Nephron (organoid): ENCODE results near the gene ALDH1A1.

Experiments used
- H3K27ac Mint-ChIP-seq, 3 experiments: 2 replicates each; pipeline ENCODE4 v1.8.0; 2020; ENCODE audit warnings: mixed read lengths in 3 of 3, mild to moderate bottlenecking in 2 of 3, moderate library complexity in 1 of 3
- H3K27me3 Mint-ChIP-seq: 2 replicates; pipeline ENCODE4 v1.8.0; 2021; ENCODE audit warnings: low read depth, mild to moderate bottlenecking, moderate library complexity, mixed read lengths
- H3K36me3 Mint-ChIP-seq: 2 replicates; pipeline ENCODE4 v1.8.0; 2020; ENCODE audit warnings: low read depth, mixed read lengths
- H3K4me1 Mint-ChIP-seq: 2 replicates; pipeline ENCODE4 v1.8.0; 2020; ENCODE audit warnings: mixed read lengths
- H3K4me3 Mint-ChIP-seq, 3 experiments: 2 replicates each; pipeline ENCODE4 v1.8.0; 2020; ENCODE audit warnings: mild to moderate bottlenecking in 3 of 3, mixed read lengths in 3 of 3, moderate library complexity in 2 of 3
- H3K9me3 Mint-ChIP-seq: 2 replicates; pipeline ENCODE4 v1.8.0; 2020; ENCODE audit warnings: mixed read lengths
- CTCF ChIP-seq, 3 experiments: fragments of 200-600 bp; sonication (generic); IDR thresholded peaks; one replicate each; pipeline ENCODE4 v1.5.0; 2021; ENCODE audit warnings: antibody characterized with exemption in 3 of 3; ENCODE audit not compliant: unreplicated experiment in 3 of 3

Gene ALDH1A1

GRCh38 chr9:72981433-72981832 lies 28.6 kb upstream of the ALDH1A1 start:
- H3K27ac Mint-ChIP-seq: peak overlapping the region; percentile 70 to 80 (median 79)

DNA sequence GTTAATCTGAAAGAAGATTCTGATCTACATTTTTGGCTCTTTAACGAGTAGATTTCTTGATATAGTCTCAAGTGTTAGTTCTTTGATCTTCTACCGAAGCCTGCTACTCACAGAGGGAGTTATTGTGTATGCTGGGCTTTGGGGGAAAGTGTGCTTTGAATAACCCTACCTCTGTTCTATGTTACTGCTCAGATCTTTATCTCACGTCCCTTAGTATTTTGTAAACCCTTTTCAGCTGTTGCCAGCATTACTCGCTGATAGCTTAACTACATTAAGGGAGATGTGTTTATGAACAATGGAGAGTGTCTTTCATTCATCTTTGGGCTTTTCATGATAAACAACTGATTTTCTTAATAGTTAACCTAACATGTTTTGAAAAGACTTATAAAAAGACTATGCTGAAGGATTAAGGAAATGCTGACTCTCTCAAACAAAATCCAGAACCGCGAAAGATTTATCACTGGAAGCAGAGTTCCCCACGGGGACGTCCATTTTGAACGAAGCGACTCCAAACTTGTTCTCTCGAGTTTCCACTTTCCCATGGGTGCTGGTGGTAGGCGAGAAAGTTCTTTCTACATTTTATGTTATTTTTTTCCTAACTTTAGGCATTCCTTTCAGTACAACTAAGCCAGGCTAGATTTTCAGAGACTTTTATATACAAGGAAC lies 27.9 kb upstream of the ALDH1A1 start:
- peak overlapping the region; percentile 73 to 80 (median 79) for H3K27ac Mint-ChIP-seq
- H3K4me3 Mint-ChIP-seq: no peak overlapping the region
- TF ChIP-seq CTCF (IDR thresholded peaks at IDR 0.05; ENCODE audit: unreplicated experiment in 3 of 3): no peak
- H3K27me3 Mint-ChIP-seq: no peaks in the 10 kb centered on the region
- H3K9me3 Mint-ChIP-seq: no peaks in the 10 kb centered on the region
- H3K36me3 Mint-ChIP-seq: no peaks in the 10 kb centered on the region
- H3K4me1 Mint-ChIP-seq: peaks cover 39% of the 10 kb centered on the region

More at GRCh38 chr9:72981433-72981832, 28.6 kb upstream of the ALDH1A1 start:
- H3K9me3 Mint-ChIP-seq: no peaks in the 10 kb centered on the region
- TF ChIP-seq CTCF (IDR thresholded peaks at IDR 0.05; ENCODE audit: unreplicated experiment in 3 of 3): no peak
- H3K4me1 Mint-ChIP-seq: peaks cover 39% of the 10 kb centered on the region
- no peaks in the 10 kb centered on the region for H3K27me3 Mint-ChIP-seq
- H3K4me3 Mint-ChIP-seq: no peak overlapping the region
- H3K36me3 Mint-ChIP-seq: no peaks in the 10 kb centered on the region

DNA sequence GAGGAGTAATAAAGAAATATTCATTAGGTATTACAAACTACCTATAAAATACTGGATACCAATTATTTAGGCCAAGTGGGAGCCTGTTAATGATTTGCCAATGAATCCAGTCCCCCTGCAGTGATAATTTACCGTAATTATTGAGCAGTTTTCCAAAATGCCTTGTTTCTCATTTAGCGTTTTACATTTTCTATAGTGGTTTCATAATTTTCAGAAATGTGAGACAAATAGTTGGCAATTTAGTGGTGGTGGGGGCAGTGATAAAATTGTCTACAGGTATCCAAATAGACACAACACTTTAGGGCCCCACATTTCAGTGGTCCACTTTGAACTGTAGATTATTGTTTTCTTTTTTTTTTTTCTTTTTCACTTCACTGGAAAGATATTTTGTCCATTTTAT lies 27.3 kb upstream of the ALDH1A1 start:
- H3K27ac Mint-ChIP-seq: peak overlapping the region; percentile 73 to 80 (median 79)
- no peaks in the 10 kb centered on the region for H3K36me3 Mint-ChIP-seq

GRCh38 chr9:72979405-72980100 lies 26.7 kb upstream of the ALDH1A1 start:
- no peak for TF ChIP-seq CTCF (IDR thresholded peaks at IDR 0.05; ENCODE audit: unreplicated experiment in 3 of 3)
- Mint-ChIP-seq H3K36me3 (no peaks in the 10 kb centered on the region), H3K27me3 (no peaks in the 10 kb centered on the region), H3K4me3 (no peak overlapping the region), H3K4me1 (peaks cover 38% of the 10 kb centered on the region), H3K27ac (peak overlapping the region in 1 of 3 experiments; percentile 16), H3K9me3 (no peaks in the 10 kb centered on the region)

More for the DNA sequence above, 27.3 kb upstream of the ALDH1A1 start:
- peaks cover 39% of the 10 kb centered on the region for H3K4me1 Mint-ChIP-seq
- H3K27me3 Mint-ChIP-seq: no peaks in the 10 kb centered on the region
- H3K4me3 Mint-ChIP-seq: no peak overlapping the region
- TF ChIP-seq CTCF (IDR thresholded peaks at IDR 0.05; ENCODE audit: unreplicated experiment in 3 of 3): no peak
- H3K9me3 Mint-ChIP-seq: no peaks in the 10 kb centered on the region

- no peaks in the 10 kb centered on the region for H3K36me3 Mint-ChIP-seq
- TF ChIP-seq CTCF (IDR thresholded peaks at IDR 0.05; ENCODE audit: unreplicated experiment in 3 of 3): no peak
- H3K27ac Mint-ChIP-seq: peak overlapping the region in 1 of 3 experiments; percentile 18
- H3K4me3 Mint-ChIP-seq: no peak overlapping the region
- H3K4me1 Mint-ChIP-seq: peaks cover 32% of the 10 kb centered on the region
- H3K9me3 Mint-ChIP-seq: no peaks in the 10 kb centered on the region
- H3K27me3 Mint-ChIP-seq: no peaks in the 10 kb centered on the region
These were observed 25.9 kb upstream of the ALDH1A1 start for GRCh38 chr9:72978744-72979143.
